Erythroblast (primary cell): ENCODE measurements around the gene MLLT1.

ENCODE experiments used
- GATA1 ChIP-seq: IDR thresholded peaks from 2 replicates; pipeline ENCODE4 v1.6.1; 2011; ENCODE audit warnings: low read depth, mild to moderate bottlenecking, control low read depth, low read length, moderate library complexity
- POLR2A ChIP-seq: IDR thresholded peaks from 2 replicates; pipeline ENCODE4 v1.6.1; 2011; ENCODE audit warnings: mild to moderate bottlenecking, low read length

GRCh38 chr19:6276447-6276846, 3.3 kb downstream of the MLLT1 start:
- TF ChIP-seq POLR2A (no peak), GATA1 (no peak)
